Measurements from ENCODE around the gene MACROD2.

GRCh38 chr20:14422892-14423291, 427.6 kb downstream of the MACROD2 start:
- TF ChIP-seq, protein P1, sequence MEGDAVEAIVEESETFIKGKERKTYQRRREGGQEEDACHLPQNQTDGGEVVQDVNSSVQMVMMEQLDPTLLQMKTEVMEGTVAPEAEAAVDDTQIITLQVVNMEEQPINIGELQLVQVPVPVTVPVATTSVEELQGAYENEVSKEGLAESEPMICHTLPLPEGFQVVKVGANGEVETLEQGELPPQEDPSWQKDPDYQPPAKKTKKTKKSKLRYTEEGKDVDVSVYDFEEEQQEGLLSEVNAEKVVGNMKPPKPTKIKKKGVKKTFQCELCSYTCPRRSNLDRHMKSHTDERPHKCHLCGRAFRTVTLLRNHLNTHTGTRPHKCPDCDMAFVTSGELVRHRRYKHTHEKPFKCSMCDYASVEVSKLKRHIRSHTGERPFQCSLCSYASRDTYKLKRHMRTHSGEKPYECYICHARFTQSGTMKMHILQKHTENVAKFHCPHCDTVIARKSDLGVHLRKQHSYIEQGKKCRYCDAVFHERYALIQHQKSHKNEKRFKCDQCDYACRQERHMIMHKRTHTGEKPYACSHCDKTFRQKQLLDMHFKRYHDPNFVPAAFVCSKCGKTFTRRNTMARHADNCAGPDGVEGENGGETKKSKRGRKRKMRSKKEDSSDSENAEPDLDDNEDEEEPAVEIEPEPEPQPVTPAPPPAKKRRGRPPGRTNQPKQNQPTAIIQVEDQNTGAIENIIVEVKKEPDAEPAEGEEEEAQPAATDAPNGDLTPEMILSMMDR (conservative IDR thresholded peaks at IDR 0.05; ENCODE audit: low read depth, low read length) = no peak
- TF ChIP-seq BHLHE40 (IDR thresholded peaks at IDR 0.05; ENCODE audit: low read depth, low read length) (no peak), CEBPB (IDR thresholded peaks at IDR 0.05; ENCODE audit: low read depth, low read length) (no peak), MAFK (IDR thresholded peaks at IDR 0.05; ENCODE audit: low read depth, low read length) (no peak), FOS (IDR thresholded peaks at IDR 0.05; ENCODE audit: low read depth, low read length) (no peak), RAD21 (IDR thresholded peaks at IDR 0.05; ENCODE audit: low read length) (no peak), RCOR1 (IDR thresholded peaks at IDR 0.05; ENCODE audit: insufficient replicate concordance, low read length) (no peak), POLR2A (IDR thresholded peaks at IDR 0.05; ENCODE audit: low read depth, low read length) (no peak), SMC3 (IDR thresholded peaks at IDR 0.05; ENCODE audit: low read depth, low read length) (no peak), NFE2L2 (IDR thresholded peaks at IDR 0.05; ENCODE audit: low read depth, low read length) (no peak)
- TF ChIP-seq, protein P2, sequence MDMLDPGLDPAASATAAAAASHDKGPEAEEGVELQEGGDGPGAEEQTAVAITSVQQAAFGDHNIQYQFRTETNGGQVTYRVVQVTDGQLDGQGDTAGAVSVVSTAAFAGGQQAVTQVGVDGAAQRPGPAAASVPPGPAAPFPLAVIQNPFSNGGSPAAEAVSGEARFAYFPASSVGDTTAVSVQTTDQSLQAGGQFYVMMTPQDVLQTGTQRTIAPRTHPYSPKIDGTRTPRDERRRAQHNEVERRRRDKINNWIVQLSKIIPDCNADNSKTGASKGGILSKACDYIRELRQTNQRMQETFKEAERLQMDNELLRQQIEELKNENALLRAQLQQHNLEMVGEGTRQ (IDR thresholded peaks at IDR 0.05; ENCODE audit: low read depth, low read length) = no peak
- TF ChIP-seq, protein P3, sequence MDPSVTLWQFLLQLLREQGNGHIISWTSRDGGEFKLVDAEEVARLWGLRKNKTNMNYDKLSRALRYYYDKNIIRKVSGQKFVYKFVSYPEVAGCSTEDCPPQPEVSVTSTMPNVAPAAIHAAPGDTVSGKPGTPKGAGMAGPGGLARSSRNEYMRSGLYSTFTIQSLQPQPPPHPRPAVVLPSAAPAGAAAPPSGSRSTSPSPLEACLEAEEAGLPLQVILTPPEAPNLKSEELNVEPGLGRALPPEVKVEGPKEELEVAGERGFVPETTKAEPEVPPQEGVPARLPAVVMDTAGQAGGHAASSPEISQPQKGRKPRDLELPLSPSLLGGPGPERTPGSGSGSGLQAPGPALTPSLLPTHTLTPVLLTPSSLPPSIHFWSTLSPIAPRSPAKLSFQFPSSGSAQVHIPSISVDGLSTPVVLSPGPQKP (IDR thresholded peaks at IDR 0.05; ENCODE audit: borderline replicate concordance, low read depth, low read length) = no peak

Measured in IMR-90 (cell line).